ENCODE data around the gene NUP85.

DNA sequence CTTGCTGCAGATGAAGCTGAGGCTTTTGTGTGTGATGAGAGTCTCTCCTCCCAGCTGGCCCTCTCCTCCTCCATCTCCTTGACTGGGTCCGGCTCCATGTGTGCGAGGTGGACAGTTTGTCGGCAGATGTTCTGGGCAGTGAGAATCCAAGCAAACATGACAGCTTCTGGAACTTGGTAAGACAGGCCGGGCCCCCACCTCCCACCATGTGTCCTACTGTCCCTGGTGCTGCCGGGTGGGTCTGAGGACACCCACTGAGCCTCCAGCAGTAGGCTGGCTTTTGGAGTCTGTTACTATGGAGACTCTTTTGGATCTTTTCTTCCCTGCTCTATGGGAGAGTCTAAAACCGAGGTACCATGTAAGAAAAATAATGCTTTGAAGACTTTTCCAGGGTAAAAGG lies 12.7 kb downstream of the NUP85 start:
- TF ChIP-seq POLR2AphosphoS5 (IDR thresholded peaks at IDR 0.05; ENCODE audit: low read depth, low read length) (no peak), POLR2A (IDR thresholded peaks at IDR 0.05; ENCODE audit: low read depth, low read length) (no peak), TAF1 (IDR thresholded peaks at IDR 0.05; ENCODE audit: borderline replicate concordance, low read depth, low read length) (no peak)

Data from GM12892 (cell line).